ENCODE data around the gene CFH. TPM values are rescaled to one million over a fixed set of nuclear protein-coding genes. Genes with fewer than 3 reads are reported as not detected.

Gene CFH
- total RNA-seq, 5 donors from 2014 or later (not counting 1 experiment from before 2014, with no cell fraction given), result 2.0 to 11.8 (median 6.0) TPM

DNA sequence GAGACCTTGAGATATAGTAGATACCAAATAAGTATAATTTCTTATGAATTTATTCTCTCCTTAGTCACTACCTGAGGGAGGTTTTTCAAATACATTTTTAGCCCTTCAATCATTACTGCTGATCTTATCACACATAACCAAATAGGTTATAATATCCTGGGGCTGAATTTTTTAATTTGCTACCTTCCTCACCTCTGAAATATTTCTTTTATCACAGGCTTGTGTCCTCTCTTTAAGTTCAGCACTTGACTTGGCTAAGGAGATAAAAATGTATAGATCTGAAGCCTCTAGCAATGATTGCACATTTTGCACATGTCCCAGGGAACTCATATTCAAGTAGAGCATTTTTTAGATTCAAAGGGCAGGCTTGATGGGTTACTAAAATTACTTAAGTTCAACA lies 23.1 kb downstream of the CFH start:
- Mint-ChIP-seq H3K4me3 (no peak overlapping the region), H3K27ac (no peak overlapping the region), H3K4me1 (no peaks in the 10 kb centered on the region), H3K9me3 (no peaks in the 10 kb centered on the region), H3K36me3 (no peaks in the 10 kb centered on the region), H3K27me3 (peaks cover 0 to 4% of the 10 kb centered on the region in 2 donors)
- ChIA-PET CTCF (no interaction called here), POLR2A (no interaction called here)
- Histone ChIP-seq H3K27me3 (replicated peaks in 1 of 2; ENCODE audit: control insufficient read depth in 2 of 2, extremely low read depth in 1 of 2, insufficient read depth in 2 of 2, low read length in 1 of 2) (no peaks in the 10 kb centered on the region), H3K36me3 (ENCODE audit: control insufficient read depth in 2 of 2, extremely low read depth in 1 of 2, insufficient read depth in 1 of 2, low read length in 1 of 2) (no peaks in the 10 kb centered on the region), H3K9me3 (no peaks in the 10 kb centered on the region), H3K4me3 (ENCODE audit: control insufficient read depth in 1 of 2, extremely low read depth in 1 of 2, low read length in 1 of 2) (no peak overlapping the region), H3K27ac (ENCODE audit: low read length) (no peak overlapping the region), H3K4me1 (ENCODE audit: control insufficient read depth in 1 of 2, extremely low read depth in 1 of 2, insufficient read depth in 2 of 2, low read length in 2 of 2) (no peaks in the 10 kb centered on the region)
- no peak for ATAC-seq (replicated peaks in 1 of 4)
- DNase-seq, result no peak

DNA sequence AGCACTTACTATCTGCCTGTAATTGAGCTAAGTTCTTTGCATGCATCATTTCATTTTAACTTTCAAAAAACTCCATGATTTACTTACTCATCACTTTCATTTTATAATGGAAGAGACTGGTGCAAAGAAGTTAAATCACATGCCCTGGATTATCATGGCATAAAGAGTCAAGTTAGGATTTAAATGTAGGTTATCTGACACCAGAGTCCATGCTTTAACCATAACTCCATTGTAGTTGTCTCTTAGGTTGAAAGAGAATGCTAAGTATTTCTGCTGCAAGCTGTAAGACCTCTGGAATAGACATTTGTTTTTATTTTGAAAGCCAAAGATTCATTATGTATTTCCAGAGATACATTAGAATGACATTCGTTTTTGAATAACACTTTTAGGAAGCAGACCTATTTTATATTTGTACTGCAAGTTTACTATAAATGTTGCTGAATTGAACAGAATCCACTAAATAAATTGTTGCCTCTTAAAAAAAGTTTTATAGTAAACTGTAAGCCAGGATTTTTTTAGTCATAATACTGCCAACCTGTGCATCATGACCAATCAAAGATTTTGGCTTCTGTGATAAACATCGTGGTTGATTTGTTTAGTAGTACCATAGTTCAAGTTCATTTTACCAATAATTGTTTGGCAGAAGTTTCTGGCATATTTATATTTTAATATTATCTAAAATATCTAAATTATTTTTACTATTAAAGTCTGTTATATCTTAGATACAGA lies 26.1 kb downstream of the CFH start:
- CTCF ChIA-PET, result interaction anchor here in 1 of 2 donors (0.6 kb wide), 2 partner anchors 44 to 722 kb away, joined by 3 to 5 read pairs; no protein-coding TSS in a partner anchor
- H3K27ac ChIP-seq (ENCODE audit: low read length), result no peak overlapping the region
- H3K36me3 Mint-ChIP-seq, result no peaks in the 10 kb centered on the region
- H3K4me1 Mint-ChIP-seq, result no peaks in the 10 kb centered on the region
- H3K4me3 ChIP-seq (ENCODE audit: control insufficient read depth in 1 of 2, extremely low read depth in 1 of 2, low read length in 1 of 2), result no peak overlapping the region
- H3K9me3 Mint-ChIP-seq, result no peaks in the 10 kb centered on the region
- no peaks in the 10 kb centered on the region for H3K9me3 ChIP-seq
- peaks cover 0 to 4% of the 10 kb centered on the region in 2 donors for H3K27me3 Mint-ChIP-seq
- DNase-seq, result no peak
- H3K27me3 ChIP-seq (replicated peaks in 1 of 2; ENCODE audit: control insufficient read depth in 2 of 2, extremely low read depth in 1 of 2, insufficient read depth in 2 of 2, low read length in 1 of 2), result no peaks in the 10 kb centered on the region
- H3K4me1 ChIP-seq (ENCODE audit: control insufficient read depth in 1 of 2, extremely low read depth in 1 of 2, insufficient read depth in 2 of 2, low read length in 2 of 2), result no peaks in the 10 kb centered on the region
- H3K36me3 ChIP-seq (ENCODE audit: control insufficient read depth in 2 of 2, extremely low read depth in 1 of 2, insufficient read depth in 1 of 2, low read length in 1 of 2), result no peaks in the 10 kb centered on the region
- no peak overlapping the region for H3K27ac Mint-ChIP-seq
- WGBS (ENCODE audit: insufficient coverage), result no CpG with 5 or more reads among the region's 2 CpGs
- H3K4me3 Mint-ChIP-seq, result no peak overlapping the region
- POLR2A ChIA-PET, result no interaction called here
- ATAC-seq (replicated peaks in 1 of 4), result no peak

- Mint-ChIP-seq H3K27ac (no peak overlapping the region), H3K36me3 (no peaks in the 10 kb centered on the region), H3K4me1 (no peaks in the 10 kb centered on the region), H3K4me3 (no peak overlapping the region), H3K9me3 (no peaks in the 10 kb centered on the region), H3K27me3 (peaks cover 0 to 4% of the 10 kb centered on the region in 2 donors)
- H3K27ac ChIP-seq (ENCODE audit: low read length), result no peak overlapping the region
- no peaks in the 10 kb centered on the region for H3K4me1 ChIP-seq (ENCODE audit: control insufficient read depth in 1 of 2, extremely low read depth in 1 of 2, insufficient read depth in 2 of 2, low read length in 2 of 2)
- ChIA-PET CTCF (no interaction called here), POLR2A (no interaction called here)
- H3K36me3 ChIP-seq (ENCODE audit: control insufficient read depth in 2 of 2, extremely low read depth in 1 of 2, insufficient read depth in 1 of 2, low read length in 1 of 2), result no peaks in the 10 kb centered on the region
- 52% methylated on average over 3 of the region's 3 CpGs for WGBS (ENCODE audit: insufficient coverage)
- no peaks in the 10 kb centered on the region for H3K27me3 ChIP-seq (replicated peaks in 1 of 2; ENCODE audit: control insufficient read depth in 2 of 2, extremely low read depth in 1 of 2, insufficient read depth in 2 of 2, low read length in 1 of 2)
- ATAC-seq (replicated peaks in 1 of 4), result no peak
- no peaks in the 10 kb centered on the region for H3K9me3 ChIP-seq
- no peak for DNase-seq
- no peak overlapping the region for H3K4me3 ChIP-seq (ENCODE audit: control insufficient read depth in 1 of 2, extremely low read depth in 1 of 2, low read length in 1 of 2)
Measured at GRCh38 chr1:196678510-196678884, 26.7 kb downstream of the CFH start.

- H3K9me3 Mint-ChIP-seq, result no peaks in the 10 kb centered on the region
- WGBS (ENCODE audit: insufficient coverage), result no CpG with 5 or more reads among the region's 2 CpGs
- H3K4me3 ChIP-seq (ENCODE audit: control insufficient read depth in 1 of 2, extremely low read depth in 1 of 2, low read length in 1 of 2), result no peak overlapping the region
- H3K4me3 Mint-ChIP-seq, result no peak overlapping the region
- no peak overlapping the region for H3K27ac Mint-ChIP-seq
- H3K27me3 Mint-ChIP-seq, result peaks cover 0 to 4% of the 10 kb centered on the region in 2 donors
- ChIA-PET CTCF (no interaction called here), POLR2A (no interaction called here)
- H3K36me3 ChIP-seq (ENCODE audit: control insufficient read depth in 2 of 2, extremely low read depth in 1 of 2, insufficient read depth in 1 of 2, low read length in 1 of 2), result no peaks in the 10 kb centered on the region
- no peaks in the 10 kb centered on the region for H3K9me3 ChIP-seq
- H3K27ac ChIP-seq (ENCODE audit: low read length), result no peak overlapping the region
- no peaks in the 10 kb centered on the region for H3K4me1 Mint-ChIP-seq
- no peaks in the 10 kb centered on the region for H3K27me3 ChIP-seq (replicated peaks in 1 of 2; ENCODE audit: control insufficient read depth in 2 of 2, extremely low read depth in 1 of 2, insufficient read depth in 2 of 2, low read length in 1 of 2)
- H3K36me3 Mint-ChIP-seq, result no peaks in the 10 kb centered on the region
- ATAC-seq (replicated peaks in 1 of 4) (no peak), DNase-seq (no peak)
- no peaks in the 10 kb centered on the region for H3K4me1 ChIP-seq (ENCODE audit: control insufficient read depth in 1 of 2, extremely low read depth in 1 of 2, insufficient read depth in 2 of 2, low read length in 2 of 2)
Measured at GRCh38 chr1:196680107-196680506, 28.3 kb downstream of the CFH start.

- ChIA-PET CTCF (no interaction called here), POLR2A (no interaction called here)
- H3K27me3 Mint-ChIP-seq, result no peaks in the 10 kb centered on the region
- Histone ChIP-seq H3K36me3 (ENCODE audit: control insufficient read depth in 2 of 2, extremely low read depth in 1 of 2, insufficient read depth in 1 of 2, low read length in 1 of 2) (no peaks in the 10 kb centered on the region), H3K4me1 (ENCODE audit: control insufficient read depth in 1 of 2, extremely low read depth in 1 of 2, insufficient read depth in 2 of 2, low read length in 2 of 2) (no peaks in the 10 kb centered on the region), H3K27me3 (replicated peaks in 1 of 2; ENCODE audit: control insufficient read depth in 2 of 2, extremely low read depth in 1 of 2, insufficient read depth in 2 of 2, low read length in 1 of 2) (no peaks in the 10 kb centered on the region), H3K27ac (ENCODE audit: low read length) (no peak overlapping the region), H3K4me3 (ENCODE audit: control insufficient read depth in 1 of 2, extremely low read depth in 1 of 2, low read length in 1 of 2) (no peak overlapping the region), H3K9me3 (no peaks in the 10 kb centered on the region)
- WGBS (ENCODE audit: insufficient coverage), result no CpG with 5 or more reads among the region's 4 CpGs
- DNase-seq, result no peak
- H3K27ac Mint-ChIP-seq, result no peak overlapping the region
- no peaks in the 10 kb centered on the region for H3K4me1 Mint-ChIP-seq
- ATAC-seq (replicated peaks in 1 of 4), result no peak
- no peak overlapping the region for H3K4me3 Mint-ChIP-seq
- no peaks in the 10 kb centered on the region for H3K9me3 Mint-ChIP-seq
- H3K36me3 Mint-ChIP-seq, result no peaks in the 10 kb centered on the region
Measured at GRCh38 chr1:196684476-196684875, 32.6 kb downstream of the CFH start.

DNA sequence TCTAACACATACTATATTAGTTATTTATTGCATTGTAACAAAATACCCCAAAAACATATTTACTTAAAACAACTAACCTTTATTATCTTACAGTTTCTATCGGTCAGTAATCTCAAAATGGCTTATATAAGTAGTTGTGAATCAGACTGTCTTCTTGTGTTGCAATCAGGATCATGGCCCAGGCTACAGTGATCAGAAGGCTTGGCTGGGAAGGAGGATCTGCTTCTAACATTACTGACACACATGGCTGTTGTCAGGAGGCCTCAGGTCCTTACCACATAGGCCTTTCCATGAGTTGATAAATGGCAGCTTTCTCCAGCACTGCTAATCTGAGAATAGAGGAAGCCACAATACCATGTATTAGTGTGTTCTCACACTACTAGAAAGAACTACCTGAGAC lies 33.7 kb downstream of the CFH start:
- H3K9me3 ChIP-seq, result no peaks in the 10 kb centered on the region
- H3K36me3 ChIP-seq (ENCODE audit: control insufficient read depth in 2 of 2, extremely low read depth in 1 of 2, insufficient read depth in 1 of 2, low read length in 1 of 2), result no peaks in the 10 kb centered on the region
- CTCF ChIA-PET, result no interaction called here
- H3K27ac Mint-ChIP-seq, result no peak overlapping the region
- H3K27me3 ChIP-seq (replicated peaks in 1 of 2; ENCODE audit: control insufficient read depth in 2 of 2, extremely low read depth in 1 of 2, insufficient read depth in 2 of 2, low read length in 1 of 2), result no peaks in the 10 kb centered on the region
- H3K4me1 Mint-ChIP-seq, result no peaks in the 10 kb centered on the region
- no peaks in the 10 kb centered on the region for H3K36me3 Mint-ChIP-seq
- DNase-seq (no peak), ATAC-seq (replicated peaks in 1 of 4) (no peak)
- WGBS (ENCODE audit: insufficient coverage), result no CpG with 5 or more reads among the region's 1 CpG
- no peaks in the 10 kb centered on the region for H3K4me1 ChIP-seq (ENCODE audit: control insufficient read depth in 1 of 2, extremely low read depth in 1 of 2, insufficient read depth in 2 of 2, low read length in 2 of 2)
- H3K4me3 ChIP-seq (ENCODE audit: control insufficient read depth in 1 of 2, extremely low read depth in 1 of 2, low read length in 1 of 2), result no peak overlapping the region
- POLR2A ChIA-PET, result no interaction called here
- no peak overlapping the region for H3K4me3 Mint-ChIP-seq
- no peaks in the 10 kb centered on the region for H3K27me3 Mint-ChIP-seq
- no peaks in the 10 kb centered on the region for H3K9me3 Mint-ChIP-seq
- no peak overlapping the region for H3K27ac ChIP-seq (ENCODE audit: low read length)

- no peaks in the 10 kb centered on the region for H3K4me1 Mint-ChIP-seq
Measured at GRCh38 chr1:196689001-196689400, 37.2 kb downstream of the CFH start.

More at GRCh38 chr1:196689001-196689400, 37.2 kb downstream of the CFH start:
- Histone ChIP-seq H3K36me3 (ENCODE audit: control insufficient read depth in 2 of 2, extremely low read depth in 1 of 2, insufficient read depth in 1 of 2, low read length in 1 of 2) (no peaks in the 10 kb centered on the region), H3K9me3 (no peaks in the 10 kb centered on the region), H3K27me3 (replicated peaks in 1 of 2; ENCODE audit: control insufficient read depth in 2 of 2, extremely low read depth in 1 of 2, insufficient read depth in 2 of 2, low read length in 1 of 2) (no peaks in the 10 kb centered on the region), H3K27ac (ENCODE audit: low read length) (no peak overlapping the region), H3K4me1 (ENCODE audit: control insufficient read depth in 1 of 2, extremely low read depth in 1 of 2, insufficient read depth in 2 of 2, low read length in 2 of 2) (no peaks in the 10 kb centered on the region), H3K4me3 (ENCODE audit: control insufficient read depth in 1 of 2, extremely low read depth in 1 of 2, low read length in 1 of 2) (no peak overlapping the region)
- no peak for ATAC-seq (replicated peaks in 1 of 4)
- no peak overlapping the region for H3K27ac Mint-ChIP-seq
- POLR2A ChIA-PET, result no interaction called here
- no peak for DNase-seq
- H3K27me3 Mint-ChIP-seq, result no peaks in the 10 kb centered on the region
- CTCF ChIA-PET, result no interaction called here
- WGBS (ENCODE audit: insufficient coverage), result no CpG with 5 or more reads among the region's 3 CpGs
- H3K4me3 Mint-ChIP-seq, result no peak overlapping the region
- H3K36me3 Mint-ChIP-seq, result no peaks in the 10 kb centered on the region
- H3K9me3 Mint-ChIP-seq, result no peaks in the 10 kb centered on the region
